HUES48 (cell line): Measurements from ENCODE around the gene IQGAP1.
A peak's percentile ranks its signal among the peaks of the same experiment; 100 is the strongest.
"Not testable (repeated sequence)": the region's sequence is repeated elsewhere in the genome, so short reads cannot be mapped to it uniquely, and the experiment has no call there.

Experiments
- H3K27ac ChIP-seq: one replicate; pipeline ENCODE4 v1.7.0; 2013; ENCODE audit warnings: low read depth, low read length, inconsistent platforms
- H3K27me3 ChIP-seq: 2 replicates; pipeline ENCODE4 v1.6.1; 2013; ENCODE audit warnings: mild to moderate bottlenecking, low read length; ENCODE audit not compliant: control insufficient read depth, insufficient read depth
- H3K36me3 ChIP-seq: 2 replicates; pipeline ENCODE4 v1.6.1; 2013; ENCODE audit warnings: low read length; ENCODE audit not compliant: control insufficient read depth, insufficient read depth
- H3K4me1 ChIP-seq: 2 replicates; pipeline ENCODE4 v1.6.1; 2013; ENCODE audit warnings: mild to moderate bottlenecking, low read length; ENCODE audit not compliant: control insufficient read depth, insufficient read depth
- H3K4me3 ChIP-seq: 2 replicates; pipeline ENCODE4 v1.5.1; 2013; ENCODE audit warnings: mild to moderate bottlenecking, low read depth, low read length
- H3K9ac ChIP-seq: 2 replicates; pipeline ENCODE4 v1.6.1; 2013; ENCODE audit warnings: mild to moderate bottlenecking, low read depth, low read length, moderate library complexity
- H3K9me3 ChIP-seq: 2 replicates; pipeline ENCODE4 v1.6.1; 2013; ENCODE audit warnings: low read length; ENCODE audit not compliant: control insufficient read depth, insufficient read depth

The IQGAP1 gene

GRCh38 chr15:90400005-90400758, 12.1 kb downstream of the IQGAP1 start:
- H3K27ac ChIP-seq = peak overlapping the region; percentile 82
- no peaks in the 10 kb centered on the region for H3K9me3 ChIP-seq
- peaks cover 53% of the 10 kb centered on the region for H3K4me1 ChIP-seq
- H3K4me3 ChIP-seq = peak overlapping the region; percentile 13; the same call in 1 of the 2 replicates
- H3K27me3 ChIP-seq = no peaks in the 10 kb centered on the region
- 0 out of 2 replicates have a peak overlapping the region, but pooled peaks have one; percentile 2 for H3K9ac ChIP-seq
- H3K36me3 ChIP-seq = no peaks in the 10 kb centered on the region

- no peaks in the 10 kb centered on the region for H3K9me3 ChIP-seq
- H3K27ac ChIP-seq = peak overlapping the region; percentile 82
- no peaks in the 10 kb centered on the region for H3K27me3 ChIP-seq
- H3K4me3 ChIP-seq = peak overlapping the region; percentile 13; the same call in 1 of the 2 replicates
- no peaks in the 10 kb centered on the region for H3K36me3 ChIP-seq
- H3K4me1 ChIP-seq = peaks cover 55% of the 10 kb centered on the region
- peak overlapping the region; percentile 2; the same call in 1 of the 2 replicates for H3K9ac ChIP-seq
Measured at GRCh38 chr15:90400759-90401314, 12.8 kb downstream of the IQGAP1 start.

- no peaks in the 10 kb centered on the region for H3K27me3 ChIP-seq
- peaks cover 53% of the 10 kb centered on the region for H3K4me1 ChIP-seq
- peak overlapping the region; percentile 82 for H3K27ac ChIP-seq
- H3K36me3 ChIP-seq = no peaks in the 10 kb centered on the region
- H3K9ac ChIP-seq = no peak overlapping the region; the same call in 1 of the 2 replicates
- no peaks in the 10 kb centered on the region for H3K9me3 ChIP-seq
- H3K4me3 ChIP-seq = no peak overlapping the region
Measured at GRCh38 chr15:90401495-90401894, 13.5 kb downstream of the IQGAP1 start.

- H3K27ac ChIP-seq = peak overlapping the region; percentile 82
- H3K9ac ChIP-seq = no peak overlapping the region
Measured at GRCh38 chr15:90402223-90402622, 14.2 kb downstream of the IQGAP1 start.

GRCh38 chr15:90402767-90403166, 14.7 kb downstream of the IQGAP1 start:
- Histone ChIP-seq H3K27ac (no peak overlapping the region), H3K9ac (no peak overlapping the region)

More at GRCh38 chr15:90402223-90402622, 14.2 kb downstream of the IQGAP1 start:
- no peaks in the 10 kb centered on the region for H3K36me3 ChIP-seq
- peaks cover 60% of the 10 kb centered on the region for H3K4me1 ChIP-seq
- no peak overlapping the region for H3K4me3 ChIP-seq
- no peaks in the 10 kb centered on the region for H3K27me3 ChIP-seq
- no peaks in the 10 kb centered on the region for H3K9me3 ChIP-seq

GRCh38 chr15:90405055-90405607, 17.1 kb downstream of the IQGAP1 start:
- Histone ChIP-seq H3K9me3 (no peaks in the 10 kb centered on the region), H3K4me1 (peaks cover 57% of the 10 kb centered on the region), H3K4me3 (no peak overlapping the region), H3K27ac (no peak overlapping the region), H3K36me3 (no peaks in the 10 kb centered on the region), H3K9ac (no peak overlapping the region; the same call in 1 of the 2 replicates), H3K27me3 (no peaks in the 10 kb centered on the region)

More at GRCh38 chr15:90402767-90403166, 14.7 kb downstream of the IQGAP1 start:
- no peaks in the 10 kb centered on the region for H3K36me3 ChIP-seq
- H3K4me3 ChIP-seq = no peak overlapping the region
- H3K27me3 ChIP-seq = no peaks in the 10 kb centered on the region
- peaks cover 66% of the 10 kb centered on the region for H3K4me1 ChIP-seq
- no peaks in the 10 kb centered on the region for H3K9me3 ChIP-seq

- Histone ChIP-seq H3K4me1 (peaks cover 51% of the 10 kb centered on the region), H3K4me3 (no peak overlapping the region), H3K9me3 (no peaks in the 10 kb centered on the region), H3K36me3 (no peaks in the 10 kb centered on the region), H3K9ac (no peak overlapping the region), H3K27me3 (no peaks in the 10 kb centered on the region), H3K27ac (no peak overlapping the region)
Measured at GRCh38 chr15:90407336-90407735, 19.3 kb downstream of the IQGAP1 start.

GRCh38 chr15:90407871-90408317, 19.9 kb downstream of the IQGAP1 start:
- Histone ChIP-seq H3K4me3 (no peak overlapping the region), H3K9me3 (no peaks in the 10 kb centered on the region), H3K36me3 (no peaks in the 10 kb centered on the region), H3K4me1 (peaks cover 53% of the 10 kb centered on the region), H3K27me3 (no peaks in the 10 kb centered on the region), H3K9ac (no peak overlapping the region), H3K27ac (peak overlapping the region; percentile 7)

- Histone ChIP-seq H3K27me3 (no peaks in the 10 kb centered on the region), H3K27ac (no peak overlapping the region), H3K4me3 (no peak overlapping the region), H3K9ac (no peak overlapping the region), H3K9me3 (no peaks in the 10 kb centered on the region), H3K4me1 (peaks cover 61% of the 10 kb centered on the region), H3K36me3 (no peaks in the 10 kb centered on the region)
Measured at GRCh38 chr15:90408657-90409056, 20.6 kb downstream of the IQGAP1 start.

GRCh38 chr15:90409587-90409986, 21.5 kb downstream of the IQGAP1 start:
- peaks cover 69% of the 10 kb centered on the region for H3K4me1 ChIP-seq
- H3K36me3 ChIP-seq, H3K27me3 ChIP-seq, H3K9ac ChIP-seq, H3K4me3 ChIP-seq, H3K27ac ChIP-seq, H3K9me3 ChIP-seq: not testable (repeated sequence)

GRCh38 chr15:90410316-90410715, 22.3 kb downstream of the IQGAP1 start:
- not testable (repeated sequence) for H3K9ac ChIP-seq, H3K36me3 ChIP-seq, H3K9me3 ChIP-seq, H3K4me3 ChIP-seq, H3K27me3 ChIP-seq, H3K27ac ChIP-seq
- H3K4me1 ChIP-seq = peaks cover 67% of the 10 kb centered on the region
